GM20000 (cell line): Measurements from ENCODE around the gene PRODH.
A peak's percentile ranks its signal among the peaks of the same experiment; 100 is the strongest.
"Not testable (repeated sequence)": the region's sequence is repeated elsewhere in the genome, so short reads cannot be mapped to it uniquely, and the experiment has no call there.

ENCODE experiments used
- DNase-seq: peaks from one replicate; pipeline ENCODE4 v3.0.0; 2012; ENCODE audit warnings: low spot score
- CTCF ChIP-seq: IDR thresholded peaks from 2 replicates; pipeline ENCODE4 v1.5.1; 2012; ENCODE audit warnings: mild to moderate bottlenecking, control low read depth; ENCODE audit errors: extremely low read depth, missing control alignments

The PRODH gene

GRCh38 chr22:18962308-18962635, 26.2 kb upstream of the PRODH start:
- no peak for TF ChIP-seq CTCF

DNA sequence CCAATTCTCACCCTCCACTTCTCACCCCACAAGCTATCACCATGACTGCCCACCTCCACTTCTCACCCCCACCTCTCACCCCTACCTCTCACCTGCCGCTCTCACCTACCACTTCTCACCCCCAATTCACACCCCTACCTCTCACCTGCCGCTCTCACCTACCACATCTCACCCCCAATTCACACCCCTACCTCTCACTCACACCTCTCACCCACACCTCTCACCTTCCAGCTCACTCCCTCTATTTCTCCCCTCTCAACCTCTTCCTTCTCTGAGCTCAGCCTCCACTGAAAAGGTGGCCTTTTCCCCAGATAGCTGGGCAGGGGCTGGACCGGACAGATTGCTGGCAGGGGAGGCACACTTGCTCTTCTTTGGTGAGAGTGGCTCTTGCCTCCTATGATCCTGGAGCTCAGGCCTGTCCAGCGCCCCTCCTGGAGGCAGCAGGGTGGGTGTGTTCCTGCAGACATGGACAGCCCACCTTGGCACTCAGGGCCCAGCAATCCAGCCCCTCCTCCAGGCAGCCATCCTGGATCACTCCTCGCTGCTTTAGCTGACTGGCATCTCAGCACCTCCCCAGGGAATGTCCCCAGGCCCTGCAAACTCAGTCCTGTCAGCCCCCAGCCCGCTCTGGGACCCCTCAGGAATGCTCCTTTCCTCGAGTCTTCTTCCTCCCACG, 25.7 kb upstream of the PRODH start:
- not testable (repeated sequence) for DNase-seq

More at GRCh38 chr22:18962308-18962635, 26.2 kb upstream of the PRODH start:
- no peak for DNase-seq

DNA sequence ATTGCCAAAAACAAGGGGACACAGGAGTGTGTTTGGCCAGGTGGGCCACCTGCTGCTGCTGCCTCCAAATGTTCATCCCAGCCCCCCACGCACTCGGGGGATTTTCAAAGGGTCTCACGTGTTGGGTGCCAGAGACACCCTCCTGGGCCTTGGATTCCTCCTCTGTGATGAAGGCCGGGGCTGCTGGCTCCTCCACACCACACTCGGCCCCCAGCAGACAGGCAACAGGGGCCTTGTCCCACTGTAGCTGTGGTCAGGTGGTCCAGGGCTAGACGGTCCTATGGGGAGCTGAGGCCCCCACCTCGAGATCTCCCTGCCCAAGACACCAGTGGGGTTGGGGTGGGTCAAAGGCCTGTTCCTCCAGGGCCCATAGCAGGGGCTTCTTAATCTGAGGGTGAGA, 25.1 kb upstream of the PRODH start:
- not testable (repeated sequence) for DNase-seq

GRCh38 chr22:18960166-18960820, 24.2 kb upstream of the PRODH start:
- DNase-seq, result not testable (repeated sequence)

DNA sequence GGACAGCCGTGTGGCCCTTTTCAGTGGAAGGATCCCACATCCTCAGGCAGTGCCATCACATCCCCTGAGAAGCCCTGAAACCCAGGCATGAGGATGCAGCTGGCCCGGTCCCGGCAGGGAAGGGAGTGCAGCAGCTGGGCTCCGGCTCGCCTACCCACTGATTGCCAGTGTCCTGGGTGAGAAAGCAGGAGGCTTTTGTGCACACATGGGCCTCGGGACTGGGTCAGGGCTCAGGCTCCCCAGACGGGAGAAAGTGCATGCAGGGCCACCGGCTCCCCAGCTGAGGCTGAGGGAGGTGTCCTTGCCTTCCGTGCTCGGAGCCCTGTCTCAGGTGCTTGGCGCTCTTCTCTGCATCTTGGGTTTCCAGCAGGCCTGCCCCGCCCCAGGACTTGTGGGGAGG, 23.6 kb upstream of the PRODH start:
- DNase-seq, result not testable (repeated sequence)

DNA sequence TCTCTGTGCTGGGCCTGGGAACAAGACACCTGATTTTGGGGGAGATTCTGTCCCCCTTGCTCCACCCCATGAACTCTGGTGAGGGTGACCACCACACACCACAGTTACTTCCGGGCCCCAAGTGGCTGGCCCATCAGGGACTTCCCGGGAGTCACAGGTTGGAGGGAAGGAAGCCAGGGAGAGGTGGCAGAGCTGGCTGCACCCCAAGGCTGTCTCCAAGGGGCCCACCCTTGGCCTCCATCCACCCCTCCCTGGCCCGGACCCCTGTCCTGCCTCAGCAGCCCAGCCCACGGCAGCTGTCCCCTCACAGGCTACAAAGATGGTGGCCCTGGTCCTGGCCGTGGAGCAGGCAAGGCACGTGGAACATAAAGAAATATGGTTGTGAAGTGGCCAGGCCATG, 23.2 kb upstream of the PRODH start:
- DNase-seq, result not testable (repeated sequence)

DNA sequence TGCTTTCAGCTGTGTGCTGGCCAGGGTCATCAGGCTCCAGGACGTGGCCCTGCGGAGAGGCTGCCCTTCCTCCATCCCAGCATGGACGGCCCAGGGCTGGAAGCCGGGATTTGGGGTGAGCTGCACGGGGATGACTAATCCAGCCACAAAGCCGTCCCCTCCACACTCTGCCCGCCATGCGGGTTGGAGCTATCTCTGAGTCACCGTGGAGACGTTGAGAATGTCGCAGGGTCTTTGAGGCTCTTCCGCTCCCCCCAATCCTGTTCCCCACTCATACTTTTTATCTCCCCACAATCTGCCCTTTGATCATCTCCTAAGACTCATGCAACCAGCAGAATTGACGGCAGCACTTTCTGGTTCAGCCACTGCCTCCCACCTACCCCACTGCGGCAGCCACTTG, 22.6 kb upstream of the PRODH start:
- not testable (repeated sequence) for DNase-seq

DNA sequence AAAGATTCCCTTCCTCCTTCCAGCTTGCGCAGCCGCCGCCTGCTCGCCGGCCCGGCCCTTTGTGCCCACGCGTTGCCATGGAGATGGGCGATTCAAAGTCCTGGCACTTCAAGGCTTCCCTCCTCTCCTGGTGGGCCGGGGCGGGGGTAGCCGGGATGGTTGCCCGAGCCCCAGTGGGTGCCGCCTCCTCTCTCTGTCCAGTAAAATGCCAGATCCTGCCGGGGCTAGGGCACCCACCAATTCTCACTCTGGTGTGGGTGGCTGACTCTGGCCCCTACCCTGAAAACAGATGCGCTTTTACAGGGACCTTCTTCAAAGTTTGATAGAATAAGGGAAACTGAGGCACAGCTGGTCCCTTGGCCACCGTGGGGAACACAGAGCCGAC, 22.2 kb upstream of the PRODH start:
- not testable (repeated sequence) for DNase-seq

- DNase-seq, result not testable (repeated sequence)
Observed at GRCh38 chr22:18957621-18958320, 21.7 kb upstream of the PRODH start.

GRCh38 chr22:18956956-18957355, 20.9 kb upstream of the PRODH start:
- DNase-seq, result not testable (repeated sequence)

GRCh38 chr22:18956121-18956895, 20.2 kb upstream of the PRODH start:
- not testable (repeated sequence) for DNase-seq

DNA sequence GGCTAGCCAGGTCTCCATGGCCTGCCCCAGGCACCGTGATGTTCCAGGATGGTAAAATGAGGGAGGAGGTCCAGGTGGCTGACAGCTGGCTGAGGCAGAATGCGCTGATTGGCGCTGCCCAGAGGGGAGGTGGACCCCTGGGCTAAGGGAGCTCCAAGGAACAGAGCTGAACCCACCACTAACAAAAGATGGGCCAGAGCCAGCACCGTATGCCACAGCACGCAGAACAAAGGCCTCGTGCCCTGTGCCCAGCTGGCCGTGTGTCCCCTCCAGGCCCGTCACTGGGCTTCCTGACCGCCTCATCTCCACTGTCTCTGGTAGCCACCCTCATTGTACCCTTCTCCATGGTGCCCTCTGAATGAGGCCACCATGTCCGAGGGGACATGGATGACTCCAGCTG, 19.6 kb upstream of the PRODH start:
- DNase-seq, result peak; percentile 38
- no peak for TF ChIP-seq CTCF

DNA sequence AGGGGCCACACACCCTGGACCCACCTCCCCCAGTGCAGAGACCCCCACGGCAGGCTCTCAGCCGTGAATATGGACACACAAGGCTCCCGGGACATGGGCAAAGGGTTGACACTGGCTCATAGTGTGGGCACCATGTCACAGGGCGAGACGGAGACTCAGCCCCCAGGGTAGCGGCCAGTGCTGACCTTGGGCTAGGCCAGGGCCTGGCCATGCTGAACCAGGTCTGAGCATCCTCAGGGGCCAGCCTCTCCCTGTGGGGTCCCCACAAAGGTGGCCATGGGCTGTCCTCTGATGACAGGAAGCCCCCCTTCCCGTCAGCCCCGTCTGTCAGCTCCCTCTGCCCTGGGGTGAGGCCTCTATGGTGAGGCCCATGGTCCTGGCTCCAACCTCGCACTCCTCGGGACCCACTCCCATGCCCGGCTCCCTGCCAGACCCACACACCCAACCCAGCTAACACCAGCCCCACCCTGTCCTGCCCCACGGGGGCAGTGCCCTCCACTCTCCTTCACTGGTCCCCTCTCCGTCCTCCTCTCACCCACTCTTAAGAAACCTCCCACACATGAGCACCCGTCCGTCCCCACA, 19.0 kb upstream of the PRODH start:
- no peak for DNase-seq

More for the DNA sequence above, 19.0 kb upstream of the PRODH start:
- no peak for TF ChIP-seq CTCF
